C4-2B (cell line): ENCODE measurements around the gene PTPRT.

Experiments
- CTCF ChIP-seq: fragments of 450-650 bp; conservative IDR thresholded peaks from 2 replicates; pipeline ENCODE4 v1.5.1; 2017; ENCODE audit warnings: mild to moderate bottlenecking
- ZFX ChIP-seq: fragments of 450-650 bp; IDR thresholded peaks from 2 replicates; pipeline ENCODE4 v1.6.1; 2017

GRCh38 chr20:43160941-43161340 lies 28.8 kb downstream of the PTPRT start:
- TF ChIP-seq CTCF (no peak), ZFX (no peak)
